HG02938 (cell line): ENCODE measurements around the gene SNX20.

Source experiments
- ATAC-seq: cut with Tn5 transposase; IDR thresholded peaks from one replicate; pipeline ENCODE4 v1.9.1; 2021; ENCODE audit warnings: mild to moderate bottlenecking, moderate library complexity; ENCODE audit not compliant: unreplicated experiment

Gene SNX20, protein sequence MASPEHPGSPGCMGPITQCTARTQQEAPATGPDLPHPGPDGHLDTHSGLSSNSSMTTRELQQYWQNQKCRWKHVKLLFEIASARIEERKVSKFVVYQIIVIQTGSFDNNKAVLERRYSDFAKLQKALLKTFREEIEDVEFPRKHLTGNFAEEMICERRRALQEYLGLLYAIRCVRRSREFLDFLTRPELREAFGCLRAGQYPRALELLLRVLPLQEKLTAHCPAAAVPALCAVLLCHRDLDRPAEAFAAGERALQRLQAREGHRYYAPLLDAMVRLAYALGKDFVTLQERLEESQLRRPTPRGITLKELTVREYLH

DNA sequence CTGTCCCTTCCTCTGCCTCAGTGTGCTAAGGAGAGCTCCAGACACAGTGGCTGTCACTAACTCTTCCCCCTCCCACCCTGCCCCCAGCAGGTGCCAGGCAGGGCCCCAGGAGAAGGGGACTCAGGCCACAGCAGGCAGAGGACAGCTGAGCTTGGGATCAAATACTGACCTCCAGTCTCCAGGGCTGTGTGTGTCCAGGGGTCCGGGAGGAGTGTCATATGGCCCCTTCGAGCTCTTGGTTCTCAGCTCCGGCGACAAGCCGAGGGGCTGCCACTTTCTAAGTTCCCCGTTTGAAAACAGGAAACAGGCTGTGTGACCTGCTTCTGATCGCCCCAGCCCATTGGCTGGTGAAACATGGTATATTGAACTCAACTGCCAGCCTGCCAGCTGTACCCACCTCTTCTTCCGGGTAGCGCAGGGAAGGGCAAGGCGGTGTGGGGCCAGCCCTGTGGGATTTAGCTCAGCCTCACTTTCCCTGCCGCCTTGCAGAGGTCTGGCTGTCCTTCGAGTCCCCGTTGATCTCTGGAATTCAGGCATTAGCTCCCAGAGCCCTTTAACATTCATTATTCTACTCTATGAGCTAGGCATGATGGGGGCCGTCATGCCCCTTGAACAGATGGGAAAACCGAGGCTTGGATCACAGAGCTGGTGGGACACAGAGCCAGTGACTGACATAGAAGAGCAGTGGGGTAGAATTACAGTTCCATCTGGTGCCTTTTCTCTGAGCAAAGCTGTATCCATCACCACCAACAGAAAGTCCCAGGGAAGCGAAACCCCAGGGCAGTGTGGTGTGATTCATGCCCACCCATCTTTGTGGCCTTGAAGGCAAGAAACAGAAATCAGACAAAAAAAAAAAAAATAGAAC, at the start of gene SNX20:
TSS of gene SNX20 (minus strand) at position 292 of the 865 bp plus-strand sequence. CDS start 3,786 bp downstream, outside the sequence.
- ATAC-seq: peak; percentile 44

DNA sequence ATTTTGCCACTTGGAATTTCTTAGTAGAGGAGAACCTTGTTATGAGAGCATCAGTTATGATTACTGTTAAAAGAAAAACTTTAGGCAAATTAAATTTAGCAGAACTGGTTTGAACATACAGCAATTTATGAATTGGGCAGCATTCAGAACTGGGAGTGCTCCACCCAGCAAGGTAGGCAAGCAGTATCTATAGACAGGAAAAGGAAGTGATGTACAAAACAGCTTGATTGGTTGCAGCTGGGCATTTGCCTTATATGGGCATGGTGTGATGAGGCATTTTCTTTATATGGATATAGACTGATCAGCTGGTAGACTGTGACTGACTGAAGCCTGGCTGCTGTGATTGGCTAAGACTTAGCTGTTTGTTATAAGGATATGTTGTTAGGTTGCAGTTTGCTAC, 43.2 kb upstream of the SNX20 start:
- no peak for ATAC-seq

DNA sequence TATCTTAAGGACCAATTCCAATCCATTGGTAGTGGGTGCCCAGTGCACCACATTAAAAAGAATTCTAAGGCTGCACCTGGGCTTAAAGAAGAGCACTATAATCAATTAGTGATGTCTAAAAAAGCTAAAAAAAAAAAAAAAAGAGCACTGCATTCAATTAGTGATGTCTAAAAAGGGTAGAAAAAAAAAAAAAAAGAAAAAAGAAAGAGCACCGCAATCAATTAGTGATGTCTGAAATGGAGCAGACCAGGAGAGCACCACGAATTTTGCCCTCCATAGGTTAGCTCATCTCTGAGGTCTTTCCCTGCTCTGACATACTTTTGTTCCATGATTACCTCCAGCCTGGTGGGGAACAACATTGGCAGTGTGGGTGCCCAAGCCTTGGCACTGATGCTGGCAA, 41.8 kb upstream of the SNX20 start:
- no peak for ATAC-seq

DNA sequence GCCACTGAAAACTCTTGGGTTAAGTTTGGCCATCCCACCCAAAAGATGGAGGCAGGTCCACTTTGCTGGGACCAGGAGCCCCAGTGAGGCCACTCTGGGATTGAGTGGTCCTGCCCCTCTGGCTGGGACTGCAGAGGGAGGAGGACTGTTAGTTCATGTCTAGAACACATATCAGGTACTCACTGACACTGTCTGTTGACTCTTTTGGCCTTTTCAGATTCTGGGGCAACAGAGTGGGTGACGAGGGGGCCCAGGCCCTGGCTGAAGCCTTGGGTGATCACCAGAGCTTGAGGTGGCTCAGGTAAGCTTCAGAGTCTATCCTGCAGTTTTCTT, 41.3 kb upstream of the SNX20 start:
- no peak for ATAC-seq

DNA sequence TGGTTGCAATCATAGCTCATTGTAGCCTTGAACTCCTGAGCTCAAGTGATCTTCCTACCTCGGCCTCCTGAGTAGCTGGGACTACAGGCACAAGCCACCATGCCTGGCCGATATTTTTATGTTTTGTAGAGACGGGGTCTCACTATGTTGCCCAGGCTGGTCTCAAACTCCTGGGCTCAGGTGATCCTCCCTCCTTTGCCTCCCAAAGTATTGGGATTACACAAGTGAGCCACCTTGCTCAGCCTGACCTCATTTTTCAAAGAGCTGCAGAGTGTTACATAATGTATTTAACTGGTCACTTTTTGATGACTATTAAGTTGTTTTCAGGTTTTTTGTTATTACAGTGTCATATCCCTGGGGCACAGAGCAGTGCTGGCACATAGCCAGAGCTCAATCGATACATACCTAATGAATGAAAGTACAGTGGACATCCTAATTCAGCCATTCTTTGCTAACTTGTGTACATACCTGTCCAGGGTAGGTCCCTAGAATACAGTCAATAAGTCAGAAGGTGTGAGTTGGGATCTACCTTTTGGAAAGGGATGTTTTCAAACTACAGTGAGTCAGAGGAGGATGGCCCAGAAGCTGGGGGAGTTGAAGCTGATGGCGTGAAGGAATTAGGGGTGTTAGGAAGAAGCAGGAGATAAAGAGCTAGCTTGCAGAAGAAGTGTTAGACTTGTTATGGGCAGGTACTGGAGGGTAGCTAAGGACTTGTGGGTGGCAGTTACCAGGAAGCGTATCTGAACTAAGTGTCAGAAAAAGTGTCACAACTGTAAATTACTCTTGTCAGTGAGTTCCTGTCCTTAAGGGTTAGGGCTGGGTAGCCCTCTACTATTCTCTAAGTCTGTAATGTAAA, 40.7 kb upstream of the SNX20 start:
- no peak for ATAC-seq

DNA sequence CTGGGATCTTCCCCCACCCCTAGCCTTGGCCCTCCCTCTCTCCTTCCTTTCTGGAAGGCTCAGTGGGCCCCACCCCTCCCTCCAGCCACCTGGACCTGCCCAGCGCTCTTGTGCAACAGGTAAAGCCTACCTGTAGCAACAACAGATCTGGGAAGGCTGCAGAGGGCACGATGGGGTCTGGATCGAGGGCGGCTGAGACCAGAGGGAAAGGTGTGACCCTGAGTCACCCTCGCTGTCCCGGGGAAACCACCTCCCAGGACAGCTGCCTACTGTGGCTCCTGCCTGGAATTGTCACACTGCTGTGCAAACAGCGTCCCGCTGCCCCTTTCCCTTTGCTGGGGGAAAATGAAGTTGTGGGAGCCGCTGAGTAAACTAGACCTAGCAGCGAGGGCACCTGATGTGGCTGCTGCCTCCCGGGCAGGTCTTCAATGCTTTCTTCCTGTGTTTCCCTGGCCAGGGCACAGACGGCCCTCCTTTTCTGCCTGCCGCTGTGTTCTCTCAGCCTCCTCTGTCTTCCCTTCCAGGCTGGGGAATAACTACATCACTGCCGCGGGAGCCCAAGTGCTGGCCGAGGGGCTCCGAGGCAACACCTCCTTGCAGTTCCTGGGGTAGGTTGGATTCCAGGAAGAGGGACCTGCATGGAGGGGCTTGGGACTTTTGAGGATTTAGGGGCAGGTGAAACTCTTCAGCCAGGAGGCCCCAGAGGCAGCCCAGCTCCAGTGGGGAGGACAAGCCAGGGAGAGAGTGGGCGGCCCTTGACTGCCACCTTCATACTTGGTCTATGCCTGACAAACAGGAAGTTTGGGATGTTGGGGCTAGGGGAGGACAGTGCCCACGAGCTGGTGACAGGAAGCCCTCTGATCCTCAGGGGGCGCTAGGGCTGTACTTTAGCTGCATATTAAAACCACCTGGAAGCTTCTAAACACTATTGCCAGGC, 38.6 kb upstream of the SNX20 start:
- ATAC-seq: no peak

DNA sequence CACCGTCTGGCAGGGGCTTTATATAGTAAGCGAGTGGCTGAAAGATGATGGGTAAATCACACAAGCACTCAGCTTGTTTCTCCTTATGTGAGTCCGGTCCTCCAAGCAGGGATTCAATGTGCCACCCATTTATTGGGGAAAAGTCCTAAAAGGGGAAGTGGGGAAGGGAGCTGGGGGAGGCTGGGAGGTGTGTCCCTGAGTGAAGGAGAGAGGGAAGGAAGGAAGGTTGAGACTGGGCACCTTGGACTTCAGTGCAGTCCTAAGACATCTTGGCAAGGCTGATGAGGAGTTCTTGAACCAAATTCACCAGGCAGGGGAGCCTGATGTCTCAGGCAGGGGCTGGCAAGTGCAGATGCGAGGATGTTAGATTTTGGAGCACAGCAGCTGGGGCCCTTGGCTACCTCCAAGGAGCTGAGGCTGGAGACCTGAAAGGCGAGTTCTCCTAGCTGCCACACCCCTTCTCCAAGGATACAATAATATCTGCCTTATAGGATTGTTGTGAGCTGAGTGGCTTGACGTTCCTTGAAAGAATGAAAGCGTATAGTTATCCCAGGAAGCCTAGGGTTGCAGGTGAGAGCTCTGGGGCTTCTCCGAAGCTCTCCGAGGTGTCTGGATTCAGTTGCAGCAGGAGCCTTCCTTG, 37.8 kb upstream of the SNX20 start:
- ATAC-seq: no peak

DNA sequence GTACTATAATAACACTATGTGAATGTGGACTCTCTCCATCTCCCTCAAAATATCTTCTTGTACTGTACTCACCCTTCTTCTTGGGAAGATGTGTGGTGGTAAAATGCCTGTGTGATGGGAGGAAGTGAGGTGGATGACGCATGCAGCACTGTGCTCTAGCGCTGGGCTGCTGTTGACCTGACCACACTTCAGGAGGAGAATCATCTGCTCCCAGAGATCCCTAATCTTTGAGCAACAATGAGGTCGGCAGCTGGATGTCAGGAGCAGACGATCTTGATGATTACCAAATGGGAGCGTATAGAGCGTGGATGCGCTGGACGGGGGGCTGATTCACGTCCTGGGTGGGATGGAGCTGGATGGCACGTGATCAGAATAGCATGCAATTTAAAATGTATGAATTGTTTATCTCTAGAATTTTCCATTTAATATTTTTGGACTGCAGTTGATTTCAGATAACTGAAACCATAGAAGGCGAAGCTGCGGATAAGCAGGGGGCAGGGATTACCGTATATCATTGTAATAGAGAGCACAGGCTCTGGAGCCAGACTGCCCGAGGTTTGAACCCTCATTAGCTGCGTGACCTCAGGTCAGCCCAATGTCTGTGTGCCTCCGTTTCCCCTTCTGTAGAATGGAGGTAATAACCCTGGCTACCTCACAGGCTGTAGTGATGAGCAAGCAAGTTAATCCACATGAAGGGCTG, 37.1 kb upstream of the SNX20 start:
- ATAC-seq: no peak

DNA sequence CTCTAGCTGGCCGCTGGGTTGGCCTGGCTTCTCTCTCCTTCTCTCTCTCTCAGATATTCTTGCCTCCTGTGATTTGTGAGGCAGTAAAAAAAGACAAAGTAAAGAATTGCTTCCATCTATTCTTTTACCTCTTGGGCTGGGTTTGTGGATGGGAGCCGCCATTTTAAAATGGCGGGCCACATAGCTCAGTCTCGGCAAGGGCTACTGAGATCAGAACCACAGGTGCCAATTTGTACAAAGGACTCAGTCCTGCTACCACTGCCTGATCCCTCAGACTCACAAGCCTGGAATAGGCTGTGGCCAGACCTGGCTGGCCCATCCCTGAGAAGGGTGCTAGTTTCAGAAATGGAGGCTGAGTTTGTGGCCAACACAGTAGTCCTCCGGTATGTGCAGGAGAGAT, 36.4 kb upstream of the SNX20 start:
- no peak for ATAC-seq

DNA sequence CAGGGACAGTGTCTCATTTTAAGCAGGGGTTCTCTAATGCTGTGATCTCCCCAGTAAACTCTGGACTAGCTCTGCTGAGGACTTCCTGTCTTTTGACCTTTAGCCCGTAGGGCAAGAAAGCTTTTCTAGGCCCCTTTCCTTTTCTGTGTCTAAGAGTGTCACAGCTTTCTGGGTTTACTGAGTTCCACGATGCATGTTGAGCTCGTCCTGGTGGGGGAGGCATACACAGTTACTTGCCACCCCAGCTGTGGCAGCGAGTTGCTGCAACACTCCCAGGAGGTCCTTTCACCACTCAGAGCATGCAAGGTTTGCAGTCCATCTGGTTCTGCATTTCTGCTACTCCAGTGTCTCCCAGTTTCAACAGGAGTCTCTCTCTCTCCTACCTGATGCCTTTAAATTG, 36.0 kb upstream of the SNX20 start:
- ATAC-seq: no peak

DNA sequence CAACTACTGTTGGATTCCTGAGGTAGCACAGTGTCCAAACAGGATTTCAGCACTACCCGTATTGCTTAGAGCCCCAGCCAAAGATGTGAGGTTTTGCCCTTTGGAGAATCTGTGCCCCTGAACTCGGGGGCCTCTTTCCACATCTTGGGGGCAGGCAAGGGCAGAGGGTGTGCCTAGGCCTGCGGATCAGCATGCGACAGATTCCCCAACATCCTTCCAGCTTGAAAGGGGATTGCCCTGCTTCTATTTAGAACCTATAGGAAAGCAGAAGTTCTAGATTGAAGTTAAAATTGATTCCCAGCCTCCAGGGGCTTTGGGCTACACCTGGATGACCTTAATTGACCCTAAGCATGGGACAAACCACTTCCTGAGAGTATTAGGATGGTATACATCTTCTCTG, 31.8 kb upstream of the SNX20 start:
- no peak for ATAC-seq

DNA sequence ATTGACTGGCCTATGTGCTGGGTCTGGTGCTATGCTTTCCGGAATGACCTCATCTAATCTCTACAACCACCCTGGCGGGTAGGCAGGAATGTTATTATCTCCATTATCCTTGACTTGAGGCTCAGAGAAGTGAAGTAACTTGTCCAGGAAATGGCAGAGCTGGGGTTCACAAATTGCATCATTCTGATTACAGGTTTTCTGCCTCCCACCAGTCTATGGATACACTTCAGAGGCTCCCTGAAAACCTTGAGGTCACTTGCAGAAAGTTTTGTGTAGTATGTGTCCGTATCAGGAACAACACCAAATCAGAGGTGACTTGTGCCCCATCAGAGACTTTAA, 31.4 kb upstream of the SNX20 start:
- ATAC-seq: no peak

DNA sequence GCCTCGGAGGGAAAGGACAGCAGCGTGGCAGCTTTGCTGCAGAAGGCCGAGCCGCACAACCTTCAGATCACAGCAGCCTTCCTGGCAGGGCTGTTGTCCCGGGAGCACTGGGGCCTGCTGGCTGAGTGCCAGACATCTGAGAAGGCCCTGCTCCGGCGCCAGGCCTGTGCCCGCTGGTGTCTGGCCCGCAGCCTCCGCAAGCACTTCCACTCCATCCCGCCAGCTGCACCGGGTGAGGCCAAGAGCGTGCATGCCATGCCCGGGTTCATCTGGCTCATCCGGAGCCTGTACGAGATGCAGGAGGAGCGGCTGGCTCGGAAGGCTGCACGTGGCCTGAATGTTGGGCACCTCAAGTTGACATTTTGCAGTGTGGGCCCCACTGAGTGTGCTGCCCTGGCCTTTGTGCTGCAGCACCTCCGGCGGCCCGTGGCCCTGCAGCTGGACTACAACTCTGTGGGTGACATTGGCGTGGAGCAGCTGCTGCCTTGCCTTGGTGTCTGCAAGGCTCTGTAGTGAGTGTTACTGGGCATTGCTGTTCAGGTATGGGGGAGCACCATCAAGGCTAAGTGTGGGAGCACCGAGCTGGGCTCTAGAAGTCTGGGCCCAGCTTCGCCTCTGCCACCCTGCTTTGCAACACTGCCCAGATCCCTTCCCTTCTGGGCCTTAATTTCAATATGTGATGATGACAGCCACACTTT, 30.9 kb upstream of the SNX20 start:
- ATAC-seq: no peak

DNA sequence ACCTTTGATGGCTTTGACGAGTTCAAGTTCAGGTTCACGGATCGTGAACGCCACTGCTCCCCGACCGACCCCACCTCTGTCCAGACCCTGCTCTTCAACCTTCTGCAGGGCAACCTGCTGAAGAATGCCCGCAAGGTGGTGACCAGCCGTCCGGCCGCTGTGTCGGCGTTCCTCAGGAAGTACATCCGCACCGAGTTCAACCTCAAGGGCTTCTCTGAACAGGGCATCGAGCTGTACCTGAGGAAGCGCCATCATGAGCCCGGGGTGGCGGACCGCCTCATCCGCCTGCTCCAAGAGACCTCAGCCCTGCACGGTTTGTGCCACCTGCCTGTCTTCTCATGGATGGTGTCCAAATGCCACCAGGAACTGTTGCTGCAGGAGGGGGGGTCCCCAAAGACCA, 29.9 kb upstream of the SNX20 start:
- ATAC-seq: no peak

DNA sequence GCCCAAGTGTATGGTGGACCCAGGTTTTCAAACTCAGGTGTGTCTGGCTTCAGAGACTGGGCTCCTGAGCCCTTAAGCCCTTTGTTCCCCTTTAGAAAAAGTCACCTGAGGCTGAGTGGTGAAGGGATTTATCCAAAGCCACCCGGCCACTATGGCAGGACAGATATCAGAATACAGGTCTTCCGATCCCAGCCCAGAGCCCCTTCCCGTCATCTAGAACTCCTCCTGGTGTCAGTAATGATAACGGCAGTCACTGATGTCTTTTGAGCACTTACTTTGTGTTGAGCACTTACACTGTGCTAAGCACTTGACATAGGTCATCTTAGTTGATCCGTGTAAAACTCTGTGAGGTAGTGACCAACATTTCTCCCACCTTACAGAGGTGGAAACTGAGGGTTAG, 28.9 kb upstream of the SNX20 start:
- ATAC-seq: no peak

DNA sequence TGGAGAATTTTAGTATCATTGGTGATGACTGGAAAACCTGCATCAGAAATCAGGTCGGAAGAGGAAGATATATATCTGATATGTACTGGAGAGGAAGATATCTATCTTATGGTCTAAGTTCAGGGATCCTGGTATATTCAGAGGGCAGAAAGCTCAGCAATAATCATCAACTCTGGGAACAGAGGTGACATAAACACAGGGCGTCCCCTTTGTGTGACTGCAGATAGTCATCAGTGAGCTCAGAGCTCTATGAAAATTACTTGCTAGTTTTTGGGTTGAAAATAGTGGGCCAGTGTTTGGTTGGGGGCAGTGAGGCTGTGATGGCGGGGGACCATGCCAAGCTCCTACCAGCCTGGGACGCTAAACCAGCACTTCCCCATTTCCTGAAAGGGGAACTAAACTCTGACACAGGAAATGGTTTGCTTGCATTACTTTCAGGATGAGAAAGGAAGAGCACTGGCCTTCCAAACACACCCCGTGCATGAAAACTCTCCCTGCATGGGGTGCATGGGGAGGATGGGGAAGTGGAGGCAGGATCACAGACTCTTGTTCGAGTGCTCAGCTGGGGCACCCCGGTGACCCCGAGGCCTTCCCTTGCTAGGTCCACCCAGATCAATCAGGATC, 28.1 kb upstream of the SNX20 start:
- no peak for ATAC-seq

DNA sequence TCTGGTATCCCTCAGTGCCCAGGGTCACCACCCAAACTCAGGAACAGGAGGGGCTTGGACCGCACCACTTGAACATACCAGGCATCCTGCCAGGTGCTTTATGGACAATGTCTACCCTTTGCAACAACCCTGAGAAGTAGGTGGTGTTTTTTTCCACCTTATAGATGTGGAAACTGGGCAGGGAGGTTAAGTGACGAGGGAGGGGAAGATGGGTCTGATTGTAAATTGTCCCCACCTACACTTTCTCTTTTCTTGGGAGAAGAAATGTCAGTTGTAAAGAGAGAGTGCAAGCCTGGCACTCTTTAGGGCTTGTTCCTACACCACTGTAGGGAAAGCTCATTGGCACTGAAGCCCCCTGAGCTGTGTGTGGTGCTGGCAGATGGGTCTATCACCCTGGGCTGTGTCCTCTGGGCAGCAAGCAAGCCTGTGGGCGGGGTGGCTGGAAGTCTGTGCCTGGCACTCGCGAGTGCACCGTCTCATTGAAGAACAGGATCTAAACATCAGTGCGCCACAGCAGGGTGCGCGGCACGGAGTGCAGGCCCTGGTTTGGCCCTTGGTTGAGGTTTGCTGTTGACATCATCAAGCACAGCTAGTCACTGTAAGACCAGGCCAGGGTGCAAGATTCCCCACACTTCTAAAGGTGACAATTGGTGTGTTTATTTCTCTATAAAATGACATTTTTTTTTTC, 27.4 kb upstream of the SNX20 start:
- no peak for ATAC-seq

DNA sequence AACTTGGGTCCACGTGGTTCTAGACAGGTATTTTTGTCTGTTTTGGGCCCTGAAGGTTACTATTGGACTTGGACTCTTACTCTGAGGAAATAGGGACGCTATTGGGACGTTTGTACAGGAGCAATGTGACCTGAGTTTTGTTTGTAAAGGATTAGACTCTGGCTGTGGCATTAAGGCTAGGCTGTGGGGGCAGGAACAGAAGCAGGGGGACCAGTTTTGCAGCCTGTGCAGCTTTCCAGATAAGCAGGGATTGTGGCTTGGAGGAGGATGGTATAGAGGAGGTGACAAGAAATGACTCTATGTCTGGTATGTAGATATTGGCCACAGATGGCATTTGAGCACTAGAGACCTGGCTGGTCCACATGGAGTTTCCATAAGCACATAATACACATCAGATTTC, 25.1 kb upstream of the SNX20 start:
- ATAC-seq: no peak
